H1 (cell line): ENCODE results near the gene CAD. TPM values are rescaled to one million over a fixed set of nuclear protein-coding genes. Genes with fewer than 3 reads are reported as not detected.

ENCODE experiments used
- CTCF ChIA-PET: fragments of 300-600 bp; sonication (Branson Sonifier 250); formaldehyde crosslinking; loops from one replicate; lab custom pipeline; 2021; ENCODE audit not compliant: partially characterized antibody; lab: Charles Lee
- POLR2A ChIA-PET: fragments of 300-600 bp; sonication (Branson Sonifier 250); formaldehyde crosslinking; loops from one replicate; lab custom pipeline; 2021; ENCODE audit warnings: inconsistent platforms; ENCODE audit not compliant: partially characterized antibody; lab: Charles Lee
- DNase-seq, 2 experiments: peaks; one replicate each; pipeline versions ENCODE4 v3.0.0 to v3.0.0-alpha.2; 2010 to 2022; ENCODE audit warnings: low spot score in 2 of 2, low read depth in 1 of 2, mixed read lengths in 1 of 2
- FAIRE-seq: peaks from 2 replicates; lab custom pipeline; 2011; peaks lifted over from hg19 to GRCh38; lab: Jason Lieb, UNC
- H2AFZ ChIP-seq: 2 replicates; pipeline ENCODE4 v1.8.1; 2012; ENCODE audit warnings: low read length, inconsistent platforms
- H2AK5ac ChIP-seq: 2 replicates; pipeline ENCODE4 v1.6.1; 2013; ENCODE audit warnings: low read depth, low read length
- H2BK120ac ChIP-seq: replicated peaks from 2 replicates; pipeline ENCODE3; 2013; ENCODE audit warnings: low read depth, low read length, inconsistent platforms
- H2BK12ac ChIP-seq: 2 replicates; pipeline ENCODE4 v1.6.1; 2013; ENCODE audit warnings: low read depth, low read length
- H2BK15ac ChIP-seq: 2 replicates; pipeline ENCODE4 v1.6.1; 2013; ENCODE audit warnings: low read length
- H2BK20ac ChIP-seq: 2 replicates; pipeline ENCODE4 v1.6.1; 2013; ENCODE audit warnings: low read length
- H2BK5ac ChIP-seq: 2 replicates; pipeline ENCODE4 v1.6.1; 2013; ENCODE audit warnings: low read depth, low read length
- H3K14ac ChIP-seq: 2 replicates; pipeline ENCODE4 v1.6.1; 2013; ENCODE audit warnings: inconsistent platforms; ENCODE audit not compliant: insufficient read length
- H3K18ac ChIP-seq: 2 replicates; pipeline ENCODE4 v1.6.1; 2013; ENCODE audit warnings: low read length; ENCODE audit errors: extremely low read depth
- H3K23ac ChIP-seq: 2 replicates; pipeline ENCODE4 v1.6.1; 2013; ENCODE audit warnings: inconsistent platforms; ENCODE audit not compliant: insufficient read length
- H3K23me2 ChIP-seq: 2 replicates; pipeline ENCODE4 v1.6.1; 2013; ENCODE audit warnings: low read depth, low read length
- H3K27ac ChIP-seq: 2 replicates; pipeline ENCODE4 v1.6.1; 2011; ENCODE audit warnings: low read depth, low read length, inconsistent platforms
- H3K27me3 ChIP-seq, 4 experiments: replicated peaks in 1 of 4; 1 replicate in 1 of 4; 2 replicates in 3 of 4; pipeline versions ENCODE4 v1.6.1 to v1.8.1; 2011 to 2013; ENCODE audit warnings: low read length in 3 of 4, mild to moderate bottlenecking in 3 of 4, inconsistent platforms in 2 of 4, mixed read lengths in 2 of 4, moderate library complexity in 1 of 4; ENCODE audit not compliant: control insufficient read depth in 3 of 4, insufficient read depth in 3 of 4; ENCODE audit errors: extremely low read depth in 1 of 4
- H3K36me3 ChIP-seq, 4 experiments: 2 replicates each; pipeline versions ENCODE4 v1.6.1 to v1.8.1; 2011 to 2013; ENCODE audit warnings: mild to moderate bottlenecking in 4 of 4, low read length in 3 of 4, moderate library complexity in 2 of 4, control low read depth in 1 of 4, inconsistent platforms in 1 of 4; ENCODE audit not compliant: insufficient read depth in 4 of 4, control insufficient read depth in 2 of 4
- H3K4ac ChIP-seq: replicated peaks from 2 replicates; pipeline ENCODE3; 2013; ENCODE audit warnings: low read length, low read depth, mixed read lengths, inconsistent platforms; ENCODE audit not compliant: insufficient read length
- H3K4me1 ChIP-seq, 4 experiments: replicated peaks in 1 of 4; 1 replicate in 1 of 4; 2 replicates in 3 of 4; pipeline versions ENCODE4 v1.6.1 to v1.8.1; 2011 to 2013; ENCODE audit warnings: low read length in 3 of 4, inconsistent platforms in 2 of 4, mixed read lengths in 1 of 4; ENCODE audit not compliant: insufficient read depth in 4 of 4, control insufficient read depth in 3 of 4
- H3K4me2 ChIP-seq, 2 experiments: 2 replicates each; pipeline versions ENCODE4 v1.6.1 to v1.8.1; 2011 to 2013; ENCODE audit warnings: low read depth in 2 of 2, low read length in 2 of 2, control low read depth in 1 of 2, inconsistent platforms in 1 of 2, mild to moderate bottlenecking in 1 of 2; ENCODE audit not compliant: insufficient read depth in 1 of 2
- H3K4me3 ChIP-seq, 4 experiments: fragments of 200-600, 300-600 bp in 1 of 4; sonication (generic), shearing (Covaris generic), sonication (Bioruptor Twin) in 1 of 4; 2 replicates each; pipeline versions ENCODE4 v1.5.1 to v1.8.1; 2011 to 2016; ENCODE audit warnings: low read length in 4 of 4, low read depth in 3 of 4, control low read depth in 2 of 4, inconsistent platforms in 2 of 4, mild to moderate bottlenecking in 2 of 4, mixed read lengths in 1 of 4, moderate library complexity in 1 of 4; ENCODE audit not compliant: insufficient read depth in 2 of 4; ENCODE audit errors: extremely low read depth in 1 of 4
- H3K56ac ChIP-seq: replicated peaks from 2 replicates; pipeline ENCODE3; 2013; ENCODE audit warnings: low read depth, mild to moderate bottlenecking, mixed read lengths, low read length, inconsistent platforms; ENCODE audit not compliant: insufficient read length
- H3K79me1 ChIP-seq: 2 replicates; pipeline ENCODE4 v1.6.1; 2013; ENCODE audit warnings: low read depth, low read length, control low read depth
- H3K79me2 ChIP-seq, 2 experiments: 2 replicates each; pipeline versions ENCODE4 v1.6.1 to v1.8.1; 2012 to 2013; ENCODE audit warnings: low read length in 2 of 2, mild to moderate bottlenecking in 2 of 2, inconsistent platforms in 1 of 2; ENCODE audit not compliant: insufficient read depth in 2 of 2, control insufficient read depth in 1 of 2
- H3K9ac ChIP-seq, 4 experiments: replicated peaks in 1 of 4; 1 replicate in 1 of 4; 2 replicates in 3 of 4; pipeline versions ENCODE4 v1.6.1 to v1.8.1; 2011 to 2013; ENCODE audit warnings: low read depth in 3 of 4, low read length in 3 of 4, control low read depth in 2 of 4, mild to moderate bottlenecking in 2 of 4, moderate library complexity in 2 of 4, inconsistent platforms in 1 of 4; ENCODE audit errors: extremely low read depth in 1 of 4
- H3K9me3 ChIP-seq, 2 experiments: 2 replicates each; pipeline versions ENCODE4 v1.6.1 to v1.8.1; 2012 to 2013; ENCODE audit warnings: mild to moderate bottlenecking in 2 of 2, moderate library complexity in 2 of 2, control low read depth in 1 of 2, inconsistent platforms in 1 of 2, low read depth in 1 of 2, low read length in 1 of 2, mixed read lengths in 1 of 2; ENCODE audit not compliant: insufficient read depth in 2 of 2
- H4K20me1 ChIP-seq, 2 experiments: replicated peaks in 1 of 2; 2 replicates each; pipeline versions ENCODE3 to v1.8.1; 2011 to 2013; ENCODE audit warnings: inconsistent platforms in 2 of 2, low read length in 2 of 2, mild to moderate bottlenecking in 1 of 2; ENCODE audit not compliant: insufficient read depth in 2 of 2, control insufficient read depth in 1 of 2
- H4K5ac ChIP-seq: 2 replicates; pipeline ENCODE4 v1.6.1; 2013; ENCODE audit warnings: low read length, low read depth, mixed read lengths, inconsistent platforms; ENCODE audit not compliant: insufficient read length
- H4K8ac ChIP-seq: 2 replicates; pipeline ENCODE4 v1.8.0; 2013; ENCODE audit warnings: mild to moderate bottlenecking, moderate library complexity, low read length, inconsistent platforms; ENCODE audit not compliant: insufficient read depth; ENCODE audit errors: extremely low read depth
- H4K91ac ChIP-seq: replicated peaks from 2 replicates; pipeline ENCODE3; 2013; ENCODE audit warnings: low read length, mixed read lengths, inconsistent platforms; ENCODE audit not compliant: insufficient read length
- CHD2 ChIP-seq: IDR thresholded peaks from 2 replicates; pipeline ENCODE4 v1.6.1; 2012; ENCODE audit warnings: low read length, improper control_type of control experiment
- RXRA ChIP-seq: IDR thresholded peaks from 2 replicates; pipeline ENCODE4 v1.6.1; 2011; ENCODE audit warnings: low read depth, mild to moderate bottlenecking, low read length, moderate library complexity; ENCODE audit not compliant: insufficient read depth
- WGBS, 2 experiments: shearing (Covaris generic) in 1 of 2; methylation state at CpG; one replicate each; pipeline versions ENCODE4 v1.1.6 to v1.1.7; 2013 to 2015; ENCODE audit warnings: low lambda C conversion rate in 2 of 2, mixed read lengths in 2 of 2, inconsistent platforms in 1 of 2, low coverage in 1 of 2, missing lambda C conversion rate in 1 of 2; ENCODE audit not compliant: insufficient replicate concordance in 2 of 2, insufficient coverage in 1 of 2, insufficient read length in 1 of 2; ENCODE audit errors: extremely low coverage in 1 of 2, missing lambda C conversion rate in 1 of 2; 5-methylcytosine and 5-hydroxymethylcytosine counted together
- polyA plus RNA-seq, 7 experiments: library from polyadenylated mRNA; depleted of rRNA in 3 of 7; stranded (reverse) in 5 of 7; unstranded in 2 of 7; fragments of >200 nt in 5 of 7; fragments of 200-250 nt in 2 of 7; gene quantifications; 1 replicate in 5 of 7; 2 replicates in 1 of 7; 4 replicates in 1 of 7; pipeline versions ENCODE4 v1.2.1 to v1.2.3, GENCODE V29; 2011 to 2013; ENCODE audit warnings: missing spikeins in 2 of 7, mixed read lengths in 2 of 7
- total RNA-seq: library from RNA; stranded (reverse); fragmentation: NEBNext Ultra II Directional; extraction: Animal tissue kit (Norgen Biotek cat#: 25700); gene quantifications from 2 replicates; pipeline ENCODE4 v1.2.1, GENCODE V29; 2021

Gene CAD
- total and polyA plus RNA-seq, 2 of the 8 experiments (the other 6 are each of a cell fraction or from before 2014, with no cell fraction given): 130 to 146 TPM

DNA sequence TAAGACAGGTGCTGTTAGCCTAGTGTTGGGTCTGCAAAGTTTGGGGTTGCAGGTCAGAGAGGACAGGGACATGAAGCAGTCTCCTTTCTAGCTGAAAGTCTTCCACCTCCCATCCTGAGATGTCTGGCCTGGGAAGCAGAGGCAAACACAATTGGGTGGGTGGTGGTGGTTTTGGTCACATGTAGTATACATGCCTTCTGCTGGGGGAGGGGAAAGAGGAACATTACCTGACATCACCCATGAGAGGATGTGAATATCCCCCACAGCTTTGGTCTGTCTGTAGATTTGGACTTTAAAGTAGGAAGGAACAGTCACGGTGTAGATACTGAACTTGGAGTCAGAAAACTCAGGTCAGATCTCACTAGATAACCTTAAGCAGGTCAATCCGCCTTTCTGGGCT is 53.5 kb downstream of the CAD start:
- ChIA-PET CTCF (interaction anchor here (0.9 to 14.1 kb wide), 9 partner anchors 10 to 328 kb away, joined by 3 to 288 read pairs (median 4); partner anchors contain the start of genes DNAJC5G, TRIM54 and UCN), POLR2A (interaction anchor here (1.3 to 4.9 kb wide), 4 partner anchors 10 to 22 kb away, joined by 3 to 22 read pairs (median 5); partner anchors contain the start of gene TRIM54)
- Histone ChIP-seq H3K79me1 (no peaks in the 10 kb centered on the region), H3K4me1 (peaks cover 0 to 5% (median 0%) of the 10 kb centered on the region in 4 experiments; a peak in 2 of 7 replicates), H3K4me3 (no peak overlapping the region), H2BK15ac (no peak overlapping the region), H3K23ac (no peak overlapping the region), H4K8ac (no peak overlapping the region), H3K9me3 (no peaks in the 10 kb centered on the region), H3K27ac (no peak overlapping the region), H3K18ac (no peak overlapping the region), H4K5ac (no peak overlapping the region), H3K4me2 (no peak overlapping the region), H4K20me1 (no peaks in the 10 kb centered on the region), H2AFZ (no peak overlapping the region), H3K79me2 (no peaks in the 10 kb centered on the region), H3K36me3 (no peaks in the 10 kb centered on the region), H3K4ac (no peak overlapping the region), H3K14ac (no peak overlapping the region), H3K56ac (no peak overlapping the region), H2BK20ac (no peak overlapping the region), H2BK120ac (no peak overlapping the region), H3K9ac (no peak overlapping the region), H2BK5ac (no peak overlapping the region), H4K91ac (no peak overlapping the region), H2AK5ac (no peak overlapping the region), H3K27me3 (peaks cover 2 to 14% (median 10%) of the 10 kb centered on the region in 4 experiments), H3K23me2 (no peaks in the 10 kb centered on the region), H2BK12ac (no peak overlapping the region)
- TF ChIP-seq CHD2 (no peak), RXRA (no peak)
- DNase-seq: no peak
- WGBS, 2 experiments: 90% methylated on average over 2 of the region's 2 CpGs; no CpG with 5 or more reads in 1 of the 2 experiments
- no peak for FAIRE-seq
